NCI-H2227 (cell line): ENCODE measurements around the gene ELMO1.

Source experiments
- DNase-seq: peaks from one replicate; lab custom pipeline; 2025; ENCODE audit not compliant: unreplicated experiment; lab: John Stamatoyannopoulos, UW

The ELMO1 gene

GRCh38 chr7:37352251-37352880, 96.3 kb downstream of the ELMO1 start:
- DNase-seq: no peak

DNA sequence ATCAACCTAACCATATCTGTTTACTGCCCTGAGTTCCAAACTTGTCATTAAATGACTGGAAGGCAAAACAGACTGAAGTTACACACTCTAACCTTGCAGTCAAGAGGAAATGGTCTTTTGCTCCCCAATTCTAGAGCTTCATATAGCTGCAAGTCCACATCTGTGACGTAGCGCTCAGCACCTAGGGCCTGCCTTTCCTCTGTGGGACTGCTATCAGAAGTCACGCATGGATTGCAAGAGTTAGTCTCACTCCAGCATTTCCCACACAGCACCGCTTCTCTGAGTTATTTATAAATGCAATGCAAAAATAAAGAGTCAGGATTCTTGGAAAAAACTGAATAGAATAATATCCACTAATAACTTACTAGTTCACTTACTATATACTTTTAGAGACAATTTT, 96.9 kb downstream of the ELMO1 start:
- DNase-seq: no peak

GRCh38 chr7:37349979-37350590, 98.6 kb downstream of the ELMO1 start:
- DNase-seq: no peak

DNA sequence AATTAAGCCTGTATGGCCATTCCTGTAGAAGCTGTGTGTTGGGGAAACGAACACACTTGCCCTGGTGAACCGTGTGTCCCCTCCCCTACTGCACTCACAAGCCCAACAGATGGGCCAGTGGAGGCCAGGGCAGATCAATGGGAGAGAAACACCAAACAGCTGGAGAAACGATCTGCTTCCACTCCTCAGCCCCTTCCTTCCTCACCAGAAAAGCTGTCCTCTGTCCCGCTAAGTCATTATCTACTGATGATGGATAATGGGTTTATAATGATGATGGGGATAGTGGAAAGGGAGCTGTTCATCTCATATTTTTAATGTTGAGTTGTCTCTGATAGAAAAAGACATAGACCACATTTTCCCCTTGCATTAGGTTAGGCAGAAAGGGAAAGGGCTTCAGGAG, 99.7 kb downstream of the ELMO1 start:
- no peak for DNase-seq

GRCh38 chr7:37346761-37347160, 101.9 kb downstream of the ELMO1 start:
- no peak for DNase-seq

- no peak for DNase-seq
These were observed 103.6 kb downstream of the ELMO1 start for GRCh38 chr7:37344886-37345579.

DNA sequence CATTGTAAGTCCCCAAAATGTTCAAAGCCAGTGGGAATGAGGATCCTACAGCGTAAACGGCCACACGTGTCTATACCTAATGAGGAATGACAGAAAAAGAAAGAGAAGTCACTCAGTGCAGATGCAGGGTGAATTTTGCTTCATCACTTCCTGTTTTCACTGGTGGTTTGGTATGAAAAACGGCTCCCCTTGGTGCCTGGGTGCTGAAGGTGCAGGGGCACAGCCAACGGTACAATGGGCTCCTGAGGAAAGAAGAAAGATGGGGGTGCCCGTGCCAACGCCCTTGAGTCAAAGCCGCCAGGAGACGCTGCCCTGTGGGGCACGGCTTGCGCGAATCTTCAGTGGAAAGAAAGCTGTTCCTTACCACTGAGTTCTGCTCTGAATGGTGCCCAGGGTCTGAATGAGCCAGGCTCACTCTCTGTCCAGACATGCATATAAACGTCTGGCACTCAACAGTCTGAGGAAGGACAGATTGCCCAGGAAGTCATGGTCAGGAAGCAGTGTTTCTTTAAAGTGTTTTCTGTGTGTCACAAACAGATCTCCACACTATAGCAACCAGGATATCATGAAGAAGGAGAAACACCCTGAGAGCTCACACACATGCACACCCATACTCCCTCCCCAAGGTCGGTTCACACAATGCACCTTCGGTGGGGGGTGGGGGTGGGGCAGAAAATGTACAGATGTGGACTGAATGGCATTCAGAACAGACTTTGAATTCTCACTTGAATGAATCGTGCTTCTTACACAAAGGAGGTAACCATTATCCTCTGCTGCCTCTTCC, 105.8 kb downstream of the ELMO1 start:
- no peak for DNase-seq

DNA sequence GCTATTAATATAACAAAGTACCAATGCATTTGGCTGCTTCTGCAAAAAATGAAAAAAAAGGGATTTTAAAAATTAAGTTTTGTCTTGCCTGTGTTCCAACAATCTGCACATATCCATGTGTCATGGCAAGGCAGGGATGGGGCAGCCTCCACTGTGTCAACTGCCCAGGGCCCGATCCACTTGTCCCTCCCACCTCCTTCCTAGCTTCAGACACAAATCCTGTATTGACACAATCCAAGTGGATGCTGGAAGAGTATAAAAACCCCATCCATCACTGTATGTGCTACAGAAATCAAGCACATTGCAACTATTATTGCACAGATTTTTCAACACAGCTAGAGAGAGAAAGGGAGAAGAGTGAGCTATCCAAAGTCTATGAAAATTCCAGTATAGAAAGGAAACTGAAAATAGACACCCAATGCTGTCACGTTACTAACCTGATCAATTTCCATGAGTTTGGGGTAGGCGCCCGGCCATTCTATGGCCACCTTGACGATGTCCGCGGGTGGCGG, 106.4 kb downstream of the ELMO1 start:
- DNase-seq: no peak

- DNase-seq: no peak
These were observed 107.5 kb downstream of the ELMO1 start for GRCh38 chr7:37341033-37341630.

- DNase-seq: no peak
These were observed 109.7 kb downstream of the ELMO1 start for GRCh38 chr7:37338966-37339365.

- no peak for DNase-seq
These were observed 111.1 kb downstream of the ELMO1 start for GRCh38 chr7:37337522-37337921.

DNA sequence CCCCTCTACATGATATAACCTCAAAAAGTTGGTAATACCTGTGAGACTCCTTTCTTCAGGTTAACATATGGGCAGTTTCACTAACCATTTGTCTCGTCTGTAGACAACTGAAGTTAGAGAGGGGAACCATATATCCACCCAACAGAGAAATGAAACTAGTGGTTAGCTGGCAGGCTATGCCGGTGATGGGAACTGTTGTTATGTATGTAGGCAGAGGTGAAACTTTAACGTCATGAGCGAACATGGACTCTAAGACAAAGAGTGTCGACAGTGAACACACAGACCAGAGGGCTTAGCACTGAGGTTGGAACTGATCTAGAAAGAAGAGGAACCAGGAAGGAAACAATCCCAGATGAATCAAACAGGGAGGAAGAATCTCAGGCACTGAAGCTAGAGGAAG, 112.4 kb downstream of the ELMO1 start:
- no peak for DNase-seq

- DNase-seq: no peak
These were observed 115.6 kb downstream of the ELMO1 start for GRCh38 chr7:37333075-37333474.

- no peak for DNase-seq
These were observed 116.2 kb downstream of the ELMO1 start for GRCh38 chr7:37332243-37333016.

GRCh38 chr7:37330775-37331174, 117.9 kb downstream of the ELMO1 start:
- no peak for DNase-seq

GRCh38 chr7:37329940-37330339, 118.7 kb downstream of the ELMO1 start:
- DNase-seq: no peak

DNA sequence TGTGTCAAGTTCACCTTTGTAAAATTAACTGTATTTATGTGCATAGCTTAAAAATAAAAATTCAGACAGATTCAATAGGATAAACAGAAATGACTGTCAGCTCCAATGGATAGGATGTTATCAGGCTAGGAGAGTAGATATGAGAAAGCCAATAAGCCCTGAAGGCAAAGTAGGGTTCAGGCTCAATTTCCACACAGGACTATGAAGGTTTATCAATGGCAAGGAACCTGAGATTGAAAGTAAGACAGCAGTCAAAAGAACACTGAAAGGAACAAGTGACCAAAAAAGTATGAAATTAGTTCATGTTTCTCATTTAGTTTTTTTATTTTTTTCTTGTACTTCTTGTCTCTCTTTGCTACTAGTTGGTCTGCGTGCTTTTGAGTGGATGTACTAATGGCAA, 121.4 kb downstream of the ELMO1 start:
- no peak for DNase-seq

DNA sequence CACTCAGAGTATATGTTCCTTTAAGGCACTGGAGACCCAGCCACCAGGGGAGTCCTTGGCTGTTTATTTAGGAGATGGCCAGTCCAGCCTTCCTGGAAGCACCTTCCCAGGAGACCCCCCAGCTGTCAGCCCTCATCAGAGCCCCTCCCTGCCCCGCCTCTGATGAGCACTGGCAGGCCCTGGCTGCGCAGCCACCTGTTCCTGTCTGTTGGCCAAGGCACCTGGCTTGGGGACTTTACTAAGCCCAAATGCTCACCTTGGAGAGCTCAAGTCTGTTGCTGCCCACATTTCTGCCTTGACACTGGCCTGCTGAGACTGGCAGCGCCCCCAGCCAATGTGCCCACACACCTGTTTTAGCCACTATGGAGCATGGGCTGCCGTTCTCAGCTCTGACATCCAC, 124.7 kb downstream of the ELMO1 start:
- no peak for DNase-seq

DNA sequence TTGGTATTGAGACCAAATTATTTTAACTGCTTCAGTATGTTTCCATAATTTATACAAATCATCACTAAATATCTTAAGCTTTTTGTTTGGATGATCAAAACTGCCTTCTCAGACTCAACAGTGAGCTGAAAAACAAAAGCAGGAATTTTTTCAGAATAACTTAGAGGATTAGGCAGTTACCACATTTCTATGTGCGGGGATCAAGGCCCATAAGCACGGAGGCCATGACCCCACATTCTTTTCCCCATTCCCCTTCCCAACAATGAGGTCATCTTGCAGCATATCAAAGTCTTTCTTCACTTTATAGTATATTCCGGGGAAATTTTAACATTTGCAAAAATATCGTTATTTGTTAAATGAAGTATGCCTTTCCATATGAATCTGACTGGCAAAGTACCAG, 125.8 kb downstream of the ELMO1 start:
- no peak for DNase-seq

DNA sequence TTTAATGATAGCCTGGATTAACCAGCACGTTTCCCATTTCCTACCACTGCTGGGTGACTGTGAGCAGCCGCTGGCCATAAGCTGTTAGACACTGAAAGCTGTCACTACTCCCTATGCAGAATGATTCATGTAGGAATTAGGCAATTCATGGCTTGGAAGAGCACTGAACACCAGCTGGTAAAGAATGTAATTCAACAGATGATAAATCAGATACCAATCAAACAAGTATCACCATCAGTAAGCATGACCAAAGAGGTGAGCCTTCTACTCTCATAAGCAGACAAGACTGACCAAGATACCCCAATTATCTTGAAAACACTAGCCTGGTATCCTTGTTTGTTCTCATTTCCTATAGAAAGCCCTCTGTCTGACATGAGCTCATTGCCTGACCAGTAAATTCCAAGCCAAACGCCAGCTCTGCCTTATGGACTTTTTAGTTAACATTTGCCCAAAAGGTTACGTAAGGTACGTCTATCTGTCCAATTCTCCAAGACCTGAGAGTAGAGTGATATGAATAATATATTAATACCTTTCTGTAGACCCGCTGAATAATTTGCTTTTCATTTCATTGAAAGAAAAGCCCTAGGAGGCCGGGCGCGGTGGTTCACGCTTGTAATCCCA, 127.7 kb downstream of the ELMO1 start:
- no peak for DNase-seq
